Activated CD4-positive, alpha-beta T cell treated with anti-CD3 and anti-CD28 coated beads for 24 hours (primary cell): ENCODE measurements around the gene ADIPOR1.
A peak's percentile ranks its signal among the peaks of the same experiment; 100 is the strongest.

Source experiments
- DNase-seq, 2 donors: peaks; one replicate each; pipeline ENCODE4 v3.0.0-alpha.2; 2020; ENCODE audit warnings: low read depth in 2 of 2

Gene ADIPOR1

GRCh38 chr1:202972046-202972445 is 13.9 kb upstream of the ADIPOR1 start:
- no peak for DNase-seq

- peak in 1 of 2 donors; percentile 5 for DNase-seq
Observed at GRCh38 chr1:202968895-202969295, 10.8 kb upstream of the ADIPOR1 start.

GRCh38 chr1:202968351-202968750 is 10.2 kb upstream of the ADIPOR1 start:
- no peak for DNase-seq

GRCh38 chr1:202967684-202968281 is 9.7 kb upstream of the ADIPOR1 start:
- DNase-seq = no peak

DNA sequence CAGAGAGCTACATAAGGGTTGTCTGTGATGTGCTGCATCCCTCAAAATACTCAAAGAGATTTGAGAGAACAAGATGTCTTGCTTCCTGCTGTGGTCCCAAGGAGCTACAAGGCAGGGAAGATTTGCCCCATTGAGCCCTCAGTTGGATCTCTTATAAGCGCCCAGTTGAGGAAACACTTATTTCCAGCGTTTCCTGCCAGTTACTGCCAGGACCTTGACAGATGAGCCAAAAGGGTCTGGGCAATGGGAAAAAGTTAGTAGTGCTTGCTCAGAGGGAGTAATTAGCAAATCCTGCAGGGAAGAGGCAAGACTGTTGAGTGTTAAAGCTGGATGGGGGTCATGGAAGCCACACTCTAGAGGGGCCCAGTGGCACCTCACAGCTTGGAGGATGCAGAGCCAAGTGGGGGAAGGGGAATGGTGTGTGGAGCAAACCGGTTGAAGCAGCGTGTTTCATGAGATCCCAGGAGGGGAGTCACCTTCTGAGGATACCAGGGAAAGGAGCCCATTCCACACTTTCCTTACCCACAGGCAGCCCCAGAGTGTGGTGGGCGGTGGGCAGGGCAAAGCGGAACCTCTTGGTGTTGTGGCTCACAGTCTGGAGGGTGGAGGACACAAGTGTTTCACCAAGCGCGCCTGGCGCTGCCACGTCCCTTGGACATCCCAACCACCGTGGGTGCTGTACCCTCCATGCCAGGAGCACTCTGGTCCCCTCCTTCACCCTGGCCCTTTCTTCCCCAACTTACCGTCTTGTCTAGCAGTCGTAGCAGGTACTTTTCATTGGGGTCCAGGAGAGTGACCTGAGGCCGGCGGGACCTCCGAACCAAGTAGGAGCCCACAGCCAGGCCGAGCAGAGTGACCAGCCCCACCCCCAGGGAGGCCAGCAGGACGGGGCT is 8.1 kb upstream of the ADIPOR1 start:
- no peak for DNase-seq

DNA sequence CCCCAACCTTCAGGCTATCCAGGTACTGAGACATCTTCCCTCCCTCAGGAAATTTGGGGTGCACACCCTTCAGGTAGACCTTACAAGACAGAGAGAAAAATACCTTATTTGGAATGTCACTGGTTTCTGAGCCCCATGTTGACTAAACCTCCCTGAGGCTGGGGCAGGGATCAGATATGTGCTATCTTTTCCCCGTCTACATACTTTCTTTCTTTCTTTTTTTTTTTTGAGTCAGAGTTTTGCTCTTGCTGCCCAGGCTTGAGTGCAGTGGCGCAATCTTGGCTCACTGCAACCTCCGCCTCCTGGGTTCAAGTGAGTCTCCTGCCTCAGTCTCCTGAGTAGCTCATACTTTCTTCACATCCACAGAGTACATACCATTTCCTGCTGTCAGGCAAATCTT is 7.3 kb upstream of the ADIPOR1 start:
- no peak for DNase-seq

- no peak for DNase-seq
Observed at GRCh38 chr1:202964791-202965410, 6.8 kb upstream of the ADIPOR1 start.

DNA sequence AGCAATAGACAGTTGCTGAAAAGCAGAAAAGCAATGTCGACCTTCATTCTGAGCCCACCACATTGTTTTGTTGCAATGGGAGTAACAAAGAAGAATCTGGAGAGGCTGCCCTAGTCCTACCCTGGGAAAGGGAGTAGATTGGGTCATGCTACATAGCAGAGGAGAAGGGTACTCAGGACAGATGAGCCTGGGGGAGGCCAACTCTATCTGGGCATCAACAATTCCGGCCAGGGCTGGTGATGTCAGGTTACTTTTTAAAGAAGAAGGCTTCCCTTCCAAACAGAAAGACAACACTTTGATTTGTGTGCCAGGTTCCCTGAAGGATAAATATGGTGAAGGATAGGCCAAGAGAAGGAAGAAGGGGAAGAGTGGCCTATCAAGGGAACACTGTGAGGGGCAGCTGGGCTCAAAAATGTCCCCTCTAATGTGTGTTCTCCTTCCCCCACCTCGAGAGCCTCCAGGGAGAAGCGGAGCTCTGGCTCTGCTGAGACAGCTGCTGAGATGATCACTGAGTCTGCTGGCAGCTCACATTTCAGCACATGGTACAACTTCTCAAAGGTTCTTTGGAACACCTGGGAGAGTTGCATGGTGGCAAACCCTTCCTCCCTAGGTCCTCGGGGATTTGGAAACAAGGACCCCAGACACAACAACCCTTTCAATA is 3.2 kb upstream of the ADIPOR1 start:
- no peak for DNase-seq

DNA sequence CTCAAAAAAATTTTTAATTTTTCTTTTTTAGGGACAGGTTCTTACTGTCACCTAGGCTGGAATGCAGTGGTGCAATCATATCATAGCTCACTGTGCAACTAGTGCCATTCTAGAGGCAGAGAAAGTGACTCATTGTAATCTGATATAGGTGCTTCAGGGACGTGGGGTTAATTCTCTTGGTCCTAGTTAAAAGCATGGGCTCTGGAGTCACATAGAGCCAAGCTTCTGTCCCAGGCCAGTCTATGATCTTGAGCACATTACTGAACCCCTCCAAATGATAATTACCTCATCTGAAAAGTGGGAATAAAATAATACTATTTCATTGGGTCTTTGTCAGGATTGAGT is 1.1 kb upstream of the ADIPOR1 start:
- DNase-seq = no peak

DNA sequence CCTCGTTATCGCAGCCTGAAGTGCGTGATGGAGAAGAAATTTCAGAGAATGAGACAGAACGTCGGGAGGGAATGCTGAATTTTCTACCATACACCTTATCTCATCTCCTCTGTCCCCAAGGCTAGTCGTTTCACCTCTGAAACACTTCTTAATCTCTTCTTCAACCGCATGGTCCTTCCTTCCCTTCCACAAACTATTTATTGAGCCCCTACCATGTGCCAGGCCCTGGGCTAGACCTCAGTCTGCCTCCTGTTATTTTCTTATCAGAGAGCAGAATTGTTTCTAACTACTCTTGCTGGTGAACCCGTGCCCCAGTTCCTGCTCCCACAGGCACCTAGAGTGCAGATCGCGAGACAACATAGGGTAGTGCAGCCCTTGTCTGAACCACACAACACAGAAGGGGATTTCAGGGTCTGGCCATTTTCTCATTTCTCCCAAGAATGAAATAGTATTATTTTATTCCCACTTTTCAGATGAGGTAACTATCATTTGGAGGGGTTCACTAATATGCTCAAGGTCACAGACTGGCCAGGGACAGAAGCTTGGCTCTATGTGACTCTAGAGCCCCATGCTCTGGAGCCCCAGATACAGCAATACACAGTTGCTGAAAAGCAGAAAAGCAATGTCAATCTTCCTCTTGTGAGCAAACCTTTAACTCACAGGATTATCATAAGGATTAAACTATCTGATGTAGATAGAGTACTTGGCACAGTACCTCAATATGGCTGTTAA is 598 bp upstream of the ADIPOR1 start:
- no peak for DNase-seq

DNA sequence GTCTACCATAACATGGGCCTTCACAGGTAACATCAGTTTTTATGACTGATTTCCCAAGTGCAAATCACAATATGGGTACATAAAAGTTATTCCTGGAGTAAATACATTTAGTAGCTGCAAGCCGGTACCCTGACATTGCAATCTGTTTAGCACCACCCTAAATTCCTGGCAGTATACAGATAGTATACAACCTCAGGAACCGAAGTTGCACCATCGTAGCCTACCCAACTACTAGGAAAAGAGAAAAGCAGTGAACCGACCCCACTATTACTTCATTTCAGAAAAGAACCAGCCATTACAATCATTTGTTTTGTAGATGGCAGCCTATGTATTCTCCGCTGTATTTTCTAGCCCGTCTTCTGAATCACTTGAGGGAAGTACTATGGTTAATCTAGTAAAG is 1.1 kb downstream of the ADIPOR1 start:
- no peak for DNase-seq

DNA sequence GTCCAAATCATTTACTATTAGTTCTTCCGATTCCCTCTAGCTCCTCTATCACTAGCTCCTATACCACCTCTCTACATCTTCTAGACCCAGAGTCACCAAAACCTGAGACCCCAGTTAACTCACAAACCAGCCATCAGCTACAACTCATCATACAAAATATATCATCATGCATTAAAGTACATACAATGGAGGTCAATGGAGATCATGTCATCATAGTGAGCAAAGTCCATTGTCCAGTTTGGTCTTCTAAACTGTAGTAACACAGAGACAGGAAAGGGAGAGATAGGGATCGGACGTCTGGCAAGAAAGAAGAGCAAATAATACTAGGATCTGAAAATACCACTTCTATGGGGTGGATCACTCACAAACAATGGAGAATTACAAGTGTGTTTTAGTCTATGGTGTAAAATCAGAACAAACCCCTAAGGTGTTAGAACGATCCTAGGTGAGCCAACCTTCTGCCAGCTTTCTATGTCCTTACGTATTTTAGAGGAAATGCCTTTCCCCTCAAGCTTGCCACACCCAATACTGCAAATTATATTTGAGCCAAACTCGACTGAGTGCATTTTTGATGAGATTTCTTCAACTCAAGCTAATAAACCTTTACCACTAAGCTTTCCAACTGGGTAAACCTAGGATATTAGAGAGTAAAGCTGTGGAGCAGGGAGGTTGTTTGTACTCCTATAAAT is 3.9 kb downstream of the ADIPOR1 start:
- DNase-seq = no peak

GRCh38 chr1:202953392-202953791 is 4.7 kb downstream of the ADIPOR1 start:
- DNase-seq = no peak

DNA sequence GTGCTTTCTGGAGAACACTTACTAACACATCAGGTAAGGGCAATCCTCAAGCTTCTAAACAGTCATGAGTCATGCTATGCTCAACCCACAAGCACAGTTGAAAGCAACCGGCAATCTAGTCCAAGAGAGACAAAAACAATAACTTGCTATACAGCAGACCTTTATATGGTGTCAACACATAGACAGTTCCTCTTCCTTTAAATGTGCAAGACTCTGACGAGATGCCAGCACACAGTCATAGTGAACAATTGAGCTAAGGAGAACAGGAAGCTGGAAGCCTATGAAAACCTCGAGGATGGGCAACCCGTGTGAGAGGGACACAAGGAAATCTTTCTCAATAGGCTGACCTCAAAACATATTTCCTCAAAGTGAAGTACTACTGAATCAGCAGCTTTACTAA is 5.3 kb downstream of the ADIPOR1 start:
- no peak for DNase-seq

GRCh38 chr1:202952099-202952498 is 6.0 kb downstream of the ADIPOR1 start:
- DNase-seq = no peak

DNA sequence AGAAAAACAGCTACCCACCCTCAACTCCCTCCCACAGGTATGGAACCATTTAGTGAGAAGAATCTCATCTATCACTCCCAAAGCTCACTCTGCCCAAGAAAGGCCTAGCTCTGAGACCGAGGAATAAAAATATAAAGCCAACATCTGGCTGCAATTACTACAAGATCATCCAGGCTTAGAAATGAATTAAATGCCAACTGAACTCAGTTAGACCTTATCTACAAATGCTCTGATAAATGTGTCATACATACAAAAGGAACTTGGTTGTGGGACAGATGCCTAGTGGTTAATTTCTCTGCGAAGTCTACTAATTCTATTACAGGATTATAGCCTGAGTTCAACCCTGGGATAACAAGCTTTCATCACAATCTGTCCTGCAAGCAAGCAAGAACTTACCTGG is 6.7 kb downstream of the ADIPOR1 start:
- DNase-seq = no peak

GRCh38 chr1:202945483-202945882 is 12.6 kb downstream of the ADIPOR1 start:
- no peak for DNase-seq

GRCh38 chr1:202944438-202944921 is 13.6 kb downstream of the ADIPOR1 start:
- DNase-seq = no peak

DNA sequence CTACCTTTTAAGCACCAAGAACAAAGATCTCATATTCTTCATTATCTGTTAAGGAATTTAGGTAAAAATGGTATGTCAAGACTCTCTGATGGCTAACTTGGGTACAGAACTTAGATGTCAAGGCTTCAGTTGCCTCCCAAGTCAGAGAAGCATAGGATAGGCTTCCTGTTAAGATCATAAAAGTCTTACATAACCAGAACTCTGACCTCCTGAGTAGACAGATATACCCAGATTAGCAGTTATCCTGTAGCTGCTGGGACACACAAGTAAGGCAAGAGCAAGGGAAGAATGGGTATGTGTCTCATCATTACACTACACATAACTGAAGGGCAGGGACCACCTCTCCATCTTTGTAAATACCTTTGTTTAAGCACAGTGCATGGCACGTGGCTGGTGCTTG is 15.7 kb downstream of the ADIPOR1 start:
- DNase-seq = no peak

DNA sequence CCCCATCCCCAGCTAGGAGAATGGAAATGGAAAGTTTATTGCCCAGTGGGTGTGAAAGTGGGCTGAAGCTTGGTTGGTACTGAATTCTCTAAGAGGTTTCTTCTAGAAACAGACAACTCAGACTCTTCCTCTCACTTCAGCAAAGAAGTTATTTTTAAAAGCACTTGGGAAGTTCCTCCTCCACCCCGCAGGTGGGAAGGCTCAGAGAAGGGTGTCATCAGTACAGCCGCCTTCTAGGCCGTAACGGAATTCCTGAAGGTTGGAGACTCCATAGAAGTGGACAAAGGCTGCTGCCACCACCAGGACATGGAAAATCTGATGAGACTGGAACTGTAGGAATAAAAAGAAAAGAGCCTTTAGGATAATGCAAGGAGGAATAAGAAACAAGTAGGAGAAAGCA is 16.7 kb downstream of the ADIPOR1 start:
- no peak for DNase-seq

DNA sequence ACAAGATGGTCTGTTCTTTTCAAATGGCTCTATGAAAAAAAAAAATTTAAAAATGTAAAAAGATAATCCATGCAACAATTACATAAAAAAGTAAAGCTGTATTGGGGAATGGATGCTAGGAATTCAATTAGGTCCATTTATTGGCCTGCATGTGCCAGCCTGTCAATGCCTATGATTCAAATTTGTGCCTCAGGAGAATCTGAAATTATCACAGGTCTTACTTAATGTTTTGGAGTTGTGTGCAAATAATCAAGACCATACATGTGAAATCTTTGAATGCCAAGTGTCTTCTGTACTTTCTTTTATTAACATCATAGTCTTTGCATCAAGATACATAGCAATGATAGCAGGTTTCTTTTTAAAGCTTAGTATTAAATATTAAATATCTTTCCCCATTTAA is 17.6 kb downstream of the ADIPOR1 start:
- DNase-seq = no peak
